Ovary (tissue), 3 donors: ENCODE data around the gene RASAL2.

ENCODE experiments used
- CTCF ChIP-seq, 3 donors: fragments of 450-650 bp in 2 of 3; fragments of 200-600 bp in 1 of 3; IDR thresholded peaks; one replicate each; pipeline versions ENCODE4 v1.5.1 to v1.8.0; 2016 to 2022; ENCODE audit warnings: antibody characterized with exemption in 3 of 3, mild to moderate bottlenecking in 1 of 3
- EP300 ChIP-seq: sonication (generic); formaldehyde crosslinking; IDR thresholded peaks from one replicate; pipeline ENCODE4 v1.6.1; 2017; ENCODE audit warnings: antibody characterized with exemption
- POLR2A ChIP-seq: fragments of 450-650 bp; IDR thresholded peaks from one replicate; pipeline ENCODE4 v1.6.1; 2017; ENCODE audit warnings: antibody characterized with exemption, mild to moderate bottlenecking, moderate library complexity
- donor health status: DM: no; HTN: no; CAD: no.

- TF ChIP-seq POLR2A (no peak), CTCF (IDR thresholded peaks at IDR 0.05) (no peak), EP300 (no peak)
These were observed 278.1 kb downstream of the RASAL2 start for GRCh38 chr1:178371933-178372388.
